ENCODE data around the gene GRIK1.
A peak's percentile ranks its signal among the peaks of the same experiment; 100 is the strongest.

Gene GRIK1

DNA sequence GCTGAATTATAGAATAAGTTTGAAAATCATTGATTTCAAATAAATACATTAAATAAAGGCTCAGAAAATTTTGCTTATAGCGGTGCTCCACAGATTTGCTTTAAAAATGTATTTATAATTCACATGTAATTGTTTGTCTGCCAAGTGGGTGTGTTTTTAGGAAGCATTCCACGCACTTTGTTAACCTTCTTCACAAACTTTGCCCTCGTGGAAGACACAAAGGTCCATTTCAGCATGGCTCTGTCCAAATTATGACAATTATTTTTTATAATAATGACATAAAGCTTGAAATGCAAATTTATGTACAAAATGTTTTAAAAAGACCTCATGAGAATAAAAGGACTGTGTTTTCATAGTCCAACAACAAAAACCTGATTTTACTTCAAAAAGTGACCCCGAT, 146.1 kb downstream of the GRIK1 start:
- ATAC-seq, result no peak
- no peaks in the 10 kb centered on the region for H3K27me3 Mint-ChIP-seq
- no peak overlapping the region for H3K4me3 Mint-ChIP-seq
- H3K4me1 Mint-ChIP-seq, result no peaks in the 10 kb centered on the region
- no peak overlapping the region for H3K27ac Mint-ChIP-seq
- no peaks in the 10 kb centered on the region for H3K36me3 Mint-ChIP-seq
- H3K9me3 Mint-ChIP-seq, result no peaks in the 10 kb centered on the region

GRCh38 chr21:29789393-29789792, 150.4 kb downstream of the GRIK1 start:
- H3K9me3 Mint-ChIP-seq, result no peaks in the 10 kb centered on the region
- H3K36me3 Mint-ChIP-seq, result no peaks in the 10 kb centered on the region
- no peak overlapping the region for H3K27ac Mint-ChIP-seq
- no peaks in the 10 kb centered on the region for H3K27me3 Mint-ChIP-seq
- H3K4me1 Mint-ChIP-seq, result no peaks in the 10 kb centered on the region
- no peak for ATAC-seq
- H3K4me3 Mint-ChIP-seq, result no peak overlapping the region

DNA sequence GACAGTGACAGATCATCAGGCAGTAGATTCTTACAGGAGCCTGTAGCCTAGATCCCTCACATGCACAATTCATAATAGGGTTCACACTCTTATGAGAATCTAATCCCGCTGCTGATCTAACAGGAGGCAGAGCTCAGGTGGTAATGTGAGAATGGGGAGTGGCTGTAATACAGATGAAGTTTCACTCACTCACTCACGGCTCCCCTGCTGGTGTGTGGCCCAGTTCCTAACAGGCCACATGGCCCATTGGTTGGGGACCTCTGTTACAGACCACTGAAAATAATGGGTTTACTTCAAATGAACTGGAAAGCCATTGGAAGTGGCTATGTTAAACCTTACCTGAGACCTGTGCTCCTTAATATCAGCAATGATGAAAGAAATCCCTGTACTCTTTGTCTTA, 151.0 kb downstream of the GRIK1 start:
- ATAC-seq, result peak; percentile 24
- Mint-ChIP-seq H3K4me3 (no peak overlapping the region), H3K27me3 (no peaks in the 10 kb centered on the region), H3K27ac (no peak overlapping the region), H3K9me3 (no peaks in the 10 kb centered on the region), H3K36me3 (no peaks in the 10 kb centered on the region), H3K4me1 (no peaks in the 10 kb centered on the region)

DNA sequence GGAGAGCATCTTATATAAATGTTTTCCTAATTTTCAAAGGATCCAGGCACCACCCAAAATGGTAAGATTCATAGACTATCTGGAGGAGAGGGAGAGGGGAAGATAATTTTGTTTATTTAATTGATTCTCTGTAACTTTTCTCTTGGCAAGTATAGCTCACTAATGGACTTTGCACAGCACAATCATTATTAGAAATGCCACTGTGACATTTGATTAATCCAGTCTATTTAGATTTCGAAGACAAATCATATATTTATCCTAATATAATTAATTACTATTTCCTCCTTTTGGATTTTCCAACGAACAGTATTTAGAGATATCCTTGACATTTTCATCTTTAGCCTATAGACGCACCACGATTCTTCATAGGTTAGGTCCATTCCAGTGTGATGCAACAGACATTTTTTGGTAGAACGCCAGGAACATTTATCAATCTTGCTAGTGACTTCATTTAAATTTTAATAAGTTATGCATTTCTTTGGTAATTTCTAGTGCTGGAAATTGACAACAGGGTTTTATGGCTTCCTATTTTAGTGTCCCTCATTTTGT, 152.4 kb downstream of the GRIK1 start:
- no peaks in the 10 kb centered on the region for H3K36me3 Mint-ChIP-seq

DNA sequence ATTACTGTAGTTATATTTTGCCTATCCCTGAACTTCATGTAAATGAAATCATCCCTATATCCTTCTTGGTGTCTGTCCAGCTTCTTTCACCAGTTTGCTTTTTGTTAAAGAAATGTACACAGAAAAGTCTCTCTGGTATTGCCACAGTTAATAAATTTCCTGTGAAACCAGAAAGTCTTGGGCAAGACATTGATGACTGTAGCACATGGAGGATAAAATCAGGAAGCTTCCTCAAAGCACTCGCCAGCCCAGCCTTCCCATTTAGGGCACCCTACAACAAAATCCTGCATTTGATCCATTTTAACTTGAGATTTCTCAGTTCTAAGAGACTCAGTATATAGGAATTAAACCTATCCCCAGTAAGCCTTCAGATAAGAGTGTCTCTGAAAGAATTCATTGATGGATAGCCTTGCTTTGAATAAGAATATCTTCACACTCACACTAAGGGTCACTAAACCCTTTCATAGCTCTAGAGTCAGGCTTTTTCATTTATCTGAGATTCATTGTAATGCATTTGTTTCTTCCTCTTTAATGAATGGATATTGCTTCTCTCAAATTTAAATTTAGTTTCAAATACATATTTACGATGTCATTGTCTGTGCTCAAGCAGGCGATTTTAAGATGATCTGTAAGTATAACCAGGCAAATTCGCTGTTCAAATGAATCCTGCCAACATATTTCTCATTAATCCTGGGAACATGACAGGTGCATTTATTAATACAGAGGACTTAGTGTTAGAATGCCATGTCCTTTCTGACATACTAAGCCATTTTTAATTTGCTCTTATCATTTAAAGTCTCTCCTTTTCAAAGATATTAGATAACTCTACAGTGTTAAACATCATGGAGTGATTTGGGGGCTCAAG, 153.1 kb downstream of the GRIK1 start:
- Mint-ChIP-seq H3K36me3 (no peaks in the 10 kb centered on the region), H3K27me3 (no peaks in the 10 kb centered on the region), H3K4me1 (no peaks in the 10 kb centered on the region), H3K4me3 (no peak overlapping the region), H3K27ac (no peak overlapping the region), H3K9me3 (no peaks in the 10 kb centered on the region)
- ATAC-seq, result no peak

More for the DNA sequence above, 152.4 kb downstream of the GRIK1 start:
- no peak for ATAC-seq
- no peaks in the 10 kb centered on the region for H3K4me1 Mint-ChIP-seq
- H3K9me3 Mint-ChIP-seq, result no peaks in the 10 kb centered on the region
- no peaks in the 10 kb centered on the region for H3K27me3 Mint-ChIP-seq
- no peak overlapping the region for H3K27ac Mint-ChIP-seq
- H3K4me3 Mint-ChIP-seq, result no peak overlapping the region

DNA sequence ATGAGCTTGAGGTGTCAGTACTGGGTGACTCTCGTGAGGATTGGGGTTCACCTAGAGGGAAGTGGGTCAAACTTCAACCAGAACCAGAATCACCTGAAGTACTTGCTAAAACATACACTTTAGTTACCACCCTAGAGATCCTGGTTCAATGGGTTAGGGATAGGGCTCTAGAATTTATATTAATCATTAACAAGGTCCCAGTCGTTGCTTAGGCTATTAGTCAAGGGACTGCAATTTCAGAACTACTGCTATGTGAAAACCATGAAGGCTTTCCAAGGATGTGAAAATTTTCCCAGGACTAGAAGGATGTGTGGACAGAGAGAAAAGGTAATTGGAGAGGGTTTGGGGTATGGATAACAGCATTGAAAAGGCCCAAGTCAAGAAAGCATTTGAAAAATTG, 162.6 kb downstream of the GRIK1 start:
- no peak for ATAC-seq
- no peaks in the 10 kb centered on the region for H3K27me3 Mint-ChIP-seq
- no peak overlapping the region for H3K4me3 Mint-ChIP-seq
- H3K4me1 Mint-ChIP-seq, result no peaks in the 10 kb centered on the region
- H3K9me3 Mint-ChIP-seq, result no peaks in the 10 kb centered on the region
- H3K36me3 Mint-ChIP-seq, result no peaks in the 10 kb centered on the region
- no peak overlapping the region for H3K27ac Mint-ChIP-seq

DNA sequence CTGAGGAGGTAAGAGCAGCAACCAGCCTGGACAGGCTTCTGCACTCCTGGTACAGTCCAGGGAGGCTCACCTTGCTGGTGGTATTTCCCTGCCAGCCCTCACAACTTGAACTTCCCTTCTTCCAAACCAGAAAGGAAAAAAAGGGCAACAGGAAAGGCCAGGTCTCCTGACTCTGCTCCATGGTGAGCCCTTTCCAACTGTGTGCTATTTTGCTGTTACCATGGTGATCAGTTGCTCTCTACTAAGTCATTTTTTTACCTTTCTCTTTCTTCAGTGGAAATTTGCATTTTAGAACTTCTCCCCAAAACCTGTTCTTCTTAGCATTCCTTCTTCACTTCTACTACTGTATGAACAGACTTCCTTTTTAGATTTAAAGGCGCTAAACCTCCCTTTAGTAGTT, 164.3 kb downstream of the GRIK1 start:
- no peak for ATAC-seq
- H3K9me3 Mint-ChIP-seq, result no peaks in the 10 kb centered on the region
- no peaks in the 10 kb centered on the region for H3K36me3 Mint-ChIP-seq
- no peaks in the 10 kb centered on the region for H3K4me1 Mint-ChIP-seq
- H3K27me3 Mint-ChIP-seq, result no peaks in the 10 kb centered on the region
- no peak overlapping the region for H3K27ac Mint-ChIP-seq
- no peak overlapping the region for H3K4me3 Mint-ChIP-seq

GRCh38 chr21:29771491-29772066, 168.2 kb downstream of the GRIK1 start:
- H3K27me3 Mint-ChIP-seq, result no peaks in the 10 kb centered on the region
- H3K27ac Mint-ChIP-seq, result no peak overlapping the region
- no peaks in the 10 kb centered on the region for H3K9me3 Mint-ChIP-seq
- no peaks in the 10 kb centered on the region for H3K36me3 Mint-ChIP-seq
- H3K4me3 Mint-ChIP-seq, result no peak overlapping the region
- no peaks in the 10 kb centered on the region for H3K4me1 Mint-ChIP-seq
- no peak for ATAC-seq

DNA sequence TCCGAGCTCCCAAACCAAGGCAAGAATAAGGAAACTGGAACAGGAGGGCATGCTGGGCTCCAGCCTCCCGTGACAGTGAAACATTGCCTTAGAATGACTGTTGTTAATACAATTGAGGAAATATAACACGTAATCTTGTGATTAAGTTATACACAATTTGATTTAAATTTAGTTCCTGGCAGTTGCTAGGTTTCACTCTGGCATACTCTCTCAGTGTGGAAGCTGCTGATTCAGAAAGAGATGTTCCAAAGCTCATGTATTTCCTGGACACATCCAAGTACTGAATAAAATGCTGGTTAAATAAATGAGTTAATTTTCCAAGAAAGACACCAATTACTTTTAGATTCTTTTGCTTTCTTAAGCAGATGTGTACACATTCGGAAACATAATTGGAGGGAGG, 176.1 kb downstream of the GRIK1 start:
- Mint-ChIP-seq H3K36me3 (no peaks in the 10 kb centered on the region), H3K27me3 (no peaks in the 10 kb centered on the region), H3K27ac (no peak overlapping the region), H3K9me3 (no peaks in the 10 kb centered on the region), H3K4me1 (no peaks in the 10 kb centered on the region), H3K4me3 (no peak overlapping the region)
- ATAC-seq, result no peak

DNA sequence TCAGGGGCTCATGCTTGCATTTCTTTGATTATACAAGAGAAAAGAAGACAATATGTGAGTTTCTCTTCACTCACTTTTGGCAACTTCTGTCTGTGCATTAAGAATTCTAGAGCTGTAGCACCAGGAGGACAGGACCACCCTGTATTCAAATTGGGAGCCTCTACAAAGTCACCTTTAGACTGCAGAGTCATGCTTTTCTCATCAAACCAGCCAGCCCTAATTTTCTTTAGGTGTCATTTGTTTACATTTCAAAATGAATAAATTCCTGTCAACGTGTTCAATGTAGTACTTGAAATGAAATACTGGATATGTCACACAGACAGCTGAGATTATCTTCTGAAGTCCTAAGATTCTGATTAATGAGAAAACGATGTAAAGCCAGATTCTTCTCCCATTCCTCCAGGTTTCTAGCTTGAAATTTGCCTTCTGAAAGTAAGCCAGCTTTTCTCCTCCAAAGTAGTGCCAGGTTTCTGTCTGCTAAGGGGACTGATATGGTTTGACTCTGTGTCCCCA, 177.2 kb downstream of the GRIK1 start:
- no peaks in the 10 kb centered on the region for H3K9me3 Mint-ChIP-seq
- no peak overlapping the region for H3K27ac Mint-ChIP-seq
- H3K27me3 Mint-ChIP-seq, result no peaks in the 10 kb centered on the region
- no peak overlapping the region for H3K4me3 Mint-ChIP-seq
- no peaks in the 10 kb centered on the region for H3K36me3 Mint-ChIP-seq
- no peak for ATAC-seq
- H3K4me1 Mint-ChIP-seq, result no peaks in the 10 kb centered on the region

DNA sequence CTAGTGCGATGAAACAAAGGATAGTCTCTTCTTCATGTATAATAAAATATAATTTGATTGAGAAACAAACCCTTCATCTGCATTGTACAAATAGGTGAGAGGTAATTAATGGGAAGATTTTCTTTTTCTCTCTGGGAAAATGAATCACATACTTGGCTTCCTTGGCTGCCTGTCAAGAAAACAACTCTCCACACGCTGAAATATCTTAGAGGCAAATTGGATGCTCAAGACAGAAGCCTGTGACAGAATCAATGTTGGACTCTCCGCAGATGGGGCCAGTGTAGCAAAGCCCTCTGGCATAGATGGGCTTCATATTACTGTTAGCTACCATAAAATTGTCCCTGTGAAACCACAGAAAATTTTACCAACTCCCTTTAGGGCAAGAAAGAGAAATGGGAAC, 186.6 kb downstream of the GRIK1 start:
- Mint-ChIP-seq H3K36me3 (no peaks in the 10 kb centered on the region), H3K4me1 (no peaks in the 10 kb centered on the region), H3K27me3 (no peaks in the 10 kb centered on the region), H3K9me3 (no peaks in the 10 kb centered on the region), H3K4me3 (no peak overlapping the region), H3K27ac (no peak overlapping the region)
- no peak for ATAC-seq

- Mint-ChIP-seq H3K9me3 (no peaks in the 10 kb centered on the region), H3K36me3 (no peaks in the 10 kb centered on the region), H3K27ac (no peak overlapping the region), H3K4me3 (no peak overlapping the region), H3K27me3 (no peaks in the 10 kb centered on the region), H3K4me1 (no peaks in the 10 kb centered on the region)
- no peak for ATAC-seq
Observed at GRCh38 chr21:29751473-29752185, 188.2 kb downstream of the GRIK1 start.

GRCh38 chr21:29749957-29750356, 189.8 kb downstream of the GRIK1 start:
- Mint-ChIP-seq H3K36me3 (no peaks in the 10 kb centered on the region), H3K4me1 (no peaks in the 10 kb centered on the region), H3K27ac (no peak overlapping the region), H3K9me3 (no peaks in the 10 kb centered on the region), H3K27me3 (no peaks in the 10 kb centered on the region), H3K4me3 (no peak overlapping the region)
- ATAC-seq, result no peak

- no peaks in the 10 kb centered on the region for H3K36me3 Mint-ChIP-seq
- H3K9me3 Mint-ChIP-seq, result no peaks in the 10 kb centered on the region
- H3K27ac Mint-ChIP-seq, result no peak overlapping the region
- H3K4me1 Mint-ChIP-seq, result no peaks in the 10 kb centered on the region
- H3K4me3 Mint-ChIP-seq, result no peak overlapping the region
- no peak for ATAC-seq
- H3K27me3 Mint-ChIP-seq, result no peaks in the 10 kb centered on the region
Observed at GRCh38 chr21:29749223-29749622, 190.6 kb downstream of the GRIK1 start.

DNA sequence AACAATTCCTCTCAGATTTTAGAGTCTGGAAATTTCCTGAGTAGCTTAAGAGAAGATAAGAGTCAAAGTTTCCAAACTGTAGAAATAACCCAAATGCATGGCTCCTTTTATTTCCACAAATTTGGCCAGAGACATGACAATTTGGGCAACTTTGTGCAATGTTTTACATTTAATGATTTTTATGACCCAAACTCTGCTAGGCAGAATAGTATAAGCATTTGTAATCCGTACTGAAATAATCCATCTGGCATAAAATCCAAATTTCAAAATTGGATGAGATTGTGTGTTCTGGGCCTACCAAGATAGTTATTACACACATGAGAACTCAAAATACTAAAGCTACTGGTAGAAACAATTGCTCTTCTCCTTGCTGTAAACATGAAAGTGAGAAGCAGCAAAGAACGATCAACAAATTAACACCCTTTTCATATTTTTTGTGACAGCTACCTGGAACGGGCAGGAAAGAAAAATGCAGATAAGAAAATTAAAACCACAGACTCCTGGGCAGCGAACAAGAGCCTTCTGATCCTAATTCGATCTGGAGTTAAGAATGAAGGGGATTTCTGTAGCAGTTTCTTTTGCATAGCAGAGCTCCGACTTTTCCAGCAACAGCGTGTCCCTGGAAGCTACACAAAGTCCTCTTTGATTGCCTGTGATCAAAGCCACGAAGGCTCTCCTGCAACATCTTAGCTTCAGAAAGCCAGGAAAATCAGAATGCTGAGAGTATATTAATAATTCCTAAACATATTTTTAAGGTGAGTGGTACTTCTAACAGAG, 191.2 kb downstream of the GRIK1 start:
- no peaks in the 10 kb centered on the region for H3K36me3 Mint-ChIP-seq
- no peaks in the 10 kb centered on the region for H3K9me3 Mint-ChIP-seq
- no peaks in the 10 kb centered on the region for H3K4me1 Mint-ChIP-seq
- no peak overlapping the region for H3K4me3 Mint-ChIP-seq
- no peaks in the 10 kb centered on the region for H3K27me3 Mint-ChIP-seq
- no peak overlapping the region for H3K27ac Mint-ChIP-seq
- no peak for ATAC-seq

All from stimulated activated memory B cell treated with anti-CD40 and anti-IgM and Interleukin-4, amounts not matched to agents 10 μg/mL and 1 μg/mL and 100 μg/mL, for 72 hours (primary cell).